ENCODE data around the gene FSTL3. TPM values are rescaled to one million over a fixed set of nuclear protein-coding genes. Genes with fewer than 3 reads are reported as not detected.

The FSTL3 gene
- total and polyA plus RNA-seq, 10 of the 15 experiments (the other 5 are each of a cell fraction or from before 2014, with no cell fraction given): 0.42 to 13.5 (median 3.6) TPM

GRCh38 chr19:709196-709964, 33.2 kb downstream of the FSTL3 start (continued):
- no peak for TF ChIP-seq BRCA1 (IDR thresholded peaks at IDR 0.05; ENCODE audit: low read depth, low read length)

GRCh38 chr19:709965-710571, 33.9 kb downstream of the FSTL3 start:
- ChIA-PET POLR2A (no interaction called here), RAD21 (ENCODE audit: unreplicated experiment) (no interaction called here), SMC1A (ENCODE audit: uncharacterized antibody, unreplicated experiment) (no interaction called here), CTCF (interaction anchor here (0.9 kb wide), 1 partner anchor 24 kb away, joined by 3 read pairs; no protein-coding TSS in a partner anchor)
- Histone ChIP-seq H3K27ac (ENCODE audit: control insufficient read depth, insufficient read depth) (no peak overlapping the region), H3K4me2 (ENCODE audit: control insufficient read depth, insufficient read depth) (no peak overlapping the region), H2AFZ (ENCODE audit: control insufficient read depth, low read depth, low read length) (no peak overlapping the region), H4K20me1 (ENCODE audit: control insufficient read depth, insufficient read depth) (no peaks in the 10 kb centered on the region), H3K79me2 (ENCODE audit: control insufficient read depth, insufficient read depth, low read length) (no peaks in the 10 kb centered on the region), H3K4me3 (no peak overlapping the region), H3K27me3 (replicated peaks in 1 of 2; ENCODE audit: control insufficient read depth in 2 of 2, insufficient read depth in 2 of 2, low read length in 1 of 2) (peaks cover 0 to 2% of the 10 kb centered on the region in 2 experiments; a peak in 2 of 4 replicates), H3K4me1 (ENCODE audit: control insufficient read depth, insufficient read depth, low read length) (no peaks in the 10 kb centered on the region), H3K9me3 (replicated peaks; ENCODE audit: control insufficient read depth, insufficient read depth, low read length) (no peaks in the 10 kb centered on the region), H3K9ac (ENCODE audit: control insufficient read depth, insufficient read depth, low read length) (no peak overlapping the region), H3K36me3 (ENCODE audit: control insufficient read depth in 2 of 2, insufficient read depth in 2 of 2, low read length in 1 of 2) (no peaks in the 10 kb centered on the region)
- intact Hi-C loops (cut with micrococcal nuclease; ENCODE audit: unreplicated experiment): no loop called here
- DNase-seq (ENCODE audit: low read depth, low spot score) (no peak), FAIRE-seq (no peak), ATAC-seq (no peak)
- no peak for TF ChIP-seq ZBTB11 (CRISPR knock-in tag; IDR thresholded peaks at IDR 0.05)
- no peak for TF ChIP-seq SMAD1 (IDR thresholded peaks at IDR 0.05; ENCODE audit: low read depth, partially characterized antibody)
- TF ChIP-seq NR2F1 (conservative IDR thresholded peaks at IDR 0.05): no peak
- no peak for TF ChIP-seq BHLHE40 (IDR thresholded peaks at IDR 0.05; ENCODE audit: borderline replicate concordance in 1 of 2, low read depth in 2 of 2, low read length in 1 of 2)
- TF ChIP-seq NR2C2 (IDR thresholded peaks at IDR 0.05; ENCODE audit: borderline replicate concordance, control insufficient read depth, insufficient read length, low read depth): no peak
- no peak for TF ChIP-seq NBN (IDR thresholded peaks at IDR 0.05)
- no peak for TF ChIP-seq ZBED1 (IDR thresholded peaks at IDR 0.05; ENCODE audit: borderline replicate concordance)
- TF ChIP-seq POU2F2 (IDR thresholded peaks at IDR 0.05; ENCODE audit: borderline replicate concordance, low read depth, low read length): no peak
- in situ Hi-C loops (cut with MboI): no loop called here
- 31% methylated on average over 24 of the region's 27 CpGs for WGBS (ENCODE audit: insufficient coverage, insufficient replicate concordance, low lambda C conversion rate, missing lambda C conversion rate)
- BruUV-seq (replicated peaks): no TSS peak

Measured in GM12878 (cell line).